Measurements from ENCODE around the gene ECEL1.

The ECEL1 gene

DNA sequence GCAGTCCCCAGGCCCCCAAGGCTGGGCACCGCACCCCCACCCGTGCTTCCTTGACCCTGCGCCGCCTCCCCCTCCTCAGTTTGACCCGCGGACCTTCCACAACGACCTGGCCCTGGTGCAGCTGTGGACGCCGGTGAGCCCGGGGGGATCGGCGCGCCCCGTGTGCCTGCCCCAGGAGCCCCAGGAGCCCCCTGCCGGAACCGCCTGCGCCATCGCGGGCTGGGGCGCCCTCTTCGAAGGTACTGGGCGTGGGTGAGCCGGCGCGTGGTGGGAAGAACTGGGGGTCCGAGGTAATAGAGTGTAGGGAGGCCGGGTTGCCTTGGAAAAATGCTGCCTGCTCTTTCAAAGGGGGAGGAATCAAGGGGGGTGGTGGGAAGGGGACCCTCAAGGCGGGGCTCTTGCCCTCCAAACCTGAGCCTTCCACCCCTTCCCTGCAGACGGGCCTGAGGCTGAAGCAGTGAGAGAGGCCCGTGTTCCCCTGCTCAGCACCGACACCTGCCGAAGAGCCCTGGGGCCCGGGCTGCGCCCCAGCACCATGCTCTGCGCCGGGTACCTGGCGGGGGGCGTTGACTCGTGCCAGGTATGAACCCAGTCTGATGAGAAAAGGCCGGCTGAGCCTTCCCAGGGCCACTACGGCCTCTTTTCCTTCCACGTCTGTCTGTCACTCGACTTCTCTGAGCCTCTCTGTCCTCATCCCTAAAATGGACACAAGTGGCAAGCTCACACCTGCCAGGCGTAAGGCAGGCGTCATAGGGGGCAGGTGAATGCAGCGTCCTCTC is 35.2 kb upstream of the ECEL1 start:
- DNase-seq (ENCODE audit: low read depth), result no peak

DNA sequence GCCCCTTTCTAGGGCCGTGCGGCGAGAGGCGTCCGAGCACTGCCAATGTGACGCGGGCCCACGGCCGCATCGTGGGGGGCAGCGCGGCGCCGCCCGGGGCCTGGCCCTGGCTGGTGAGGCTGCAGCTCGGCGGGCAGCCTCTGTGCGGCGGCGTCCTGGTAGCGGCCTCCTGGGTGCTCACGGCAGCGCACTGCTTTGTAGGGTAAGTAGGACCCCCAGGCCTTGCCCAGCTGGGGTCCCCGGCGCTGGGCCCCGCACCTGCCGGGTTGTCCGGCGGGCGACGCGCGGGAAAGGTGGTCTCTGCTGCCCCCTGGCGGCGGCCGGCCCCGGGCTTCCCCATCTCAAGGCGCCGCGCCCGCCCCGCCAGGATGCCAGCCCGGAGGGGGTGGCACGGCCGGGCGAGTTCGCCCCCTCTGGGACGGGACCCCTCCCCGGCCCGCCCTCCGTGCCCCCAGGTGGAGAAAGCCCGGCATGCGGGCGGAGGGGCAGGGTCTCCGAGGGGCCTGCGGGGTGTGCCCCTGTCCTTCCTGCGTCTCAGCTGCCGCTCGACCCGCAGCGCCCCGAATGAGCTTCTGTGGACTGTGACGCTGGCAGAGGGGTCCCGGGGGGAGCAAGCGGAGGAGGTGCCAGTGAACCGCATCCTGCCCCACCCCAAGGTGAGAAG is 34.5 kb upstream of the ECEL1 start:
- peak; percentile 46 for DNase-seq (ENCODE audit: low read depth)

DNA sequence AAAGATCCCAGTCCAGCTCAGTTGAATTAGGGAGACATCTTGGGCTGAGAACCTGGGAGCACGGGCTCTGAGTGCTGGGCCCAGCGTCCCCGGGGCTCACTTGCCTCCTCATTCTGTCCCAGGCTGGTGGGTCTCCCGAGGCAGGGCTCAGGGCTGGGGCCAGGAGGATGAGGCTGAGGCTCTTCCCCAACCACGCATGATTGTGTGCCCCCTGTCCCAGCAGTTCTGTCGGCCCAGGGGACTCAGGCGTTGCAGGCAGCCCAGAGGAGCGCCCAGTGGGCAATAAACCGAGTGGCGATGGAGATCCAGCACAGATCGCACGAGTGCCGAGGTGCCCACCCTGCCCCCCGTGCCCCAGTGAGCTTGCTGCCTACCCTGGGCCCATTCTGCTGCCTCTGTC is 33.5 kb upstream of the ECEL1 start:
- DNase-seq (ENCODE audit: low read depth), result no peak

DNA sequence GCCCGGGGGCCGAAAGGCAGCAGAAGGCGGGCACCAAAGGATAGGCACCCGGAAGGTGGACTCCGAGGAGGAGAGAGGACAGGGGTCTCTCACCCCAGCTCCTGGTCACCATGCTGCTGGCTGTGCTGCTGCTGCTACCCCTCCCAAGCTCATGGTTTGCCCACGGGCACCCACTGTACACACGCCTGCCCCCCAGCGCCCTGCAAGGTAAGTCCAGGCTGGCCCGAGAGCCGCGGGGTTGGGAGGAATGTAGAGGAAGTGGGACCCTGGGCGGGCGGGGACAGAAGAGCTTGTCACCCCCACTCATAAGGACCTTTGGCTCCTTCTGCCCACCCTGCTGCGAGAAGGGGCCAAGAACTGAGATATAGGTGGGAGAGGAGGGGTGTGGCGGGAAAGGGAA is 32.9 kb upstream of the ECEL1 start:
- DNase-seq (ENCODE audit: low read depth), result no peak

DNA sequence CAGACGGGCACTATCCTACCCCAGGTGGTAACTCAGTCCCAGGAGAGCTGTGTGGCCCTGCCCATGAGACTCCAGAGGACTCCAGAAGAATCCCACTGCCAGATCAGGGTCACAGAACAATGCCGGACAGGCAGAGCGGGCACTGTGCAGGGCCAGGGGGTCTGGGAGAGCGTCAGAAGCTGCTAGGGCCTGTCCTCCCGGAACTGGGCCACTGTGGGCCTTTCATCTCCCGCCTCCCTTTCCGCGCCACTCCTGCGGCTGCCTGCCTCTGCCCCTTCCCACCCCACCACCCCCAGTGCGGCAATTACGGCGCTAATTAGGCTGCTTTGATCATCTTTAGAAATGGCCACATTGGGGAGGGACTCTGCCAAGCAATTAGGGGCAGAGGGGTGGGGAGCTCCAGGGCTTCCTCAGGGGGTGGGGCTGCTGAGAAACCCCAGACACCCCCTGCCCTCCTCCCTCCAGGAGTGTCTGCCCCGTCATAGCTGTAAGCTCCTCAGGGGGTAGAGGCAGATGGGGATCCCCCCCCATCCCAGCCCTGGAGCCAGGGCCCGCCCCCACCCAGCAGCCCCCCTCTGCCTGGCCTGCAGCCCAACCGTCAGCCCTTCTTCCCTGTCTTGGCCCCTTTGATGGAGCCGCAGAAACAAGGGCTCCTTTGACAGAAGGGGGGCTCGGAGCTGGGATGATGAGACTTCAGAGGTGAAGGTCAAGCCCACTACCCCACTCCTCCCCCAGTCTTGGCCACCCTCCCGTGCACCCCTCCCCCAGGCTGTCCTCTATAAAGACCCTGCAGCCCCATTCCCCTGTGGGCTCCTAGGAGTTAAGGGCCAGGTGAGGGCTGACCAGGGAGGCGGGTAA is 32.2 kb upstream of the ECEL1 start, which contains the start of gene PRSS56:
Gene PRSS56 (plus strand): TSS at position 808 of the 858 bp plus-strand sequence. CDS start 211 bp downstream, outside the sequence.
- no peak for DNase-seq (ENCODE audit: low read depth)

DNA sequence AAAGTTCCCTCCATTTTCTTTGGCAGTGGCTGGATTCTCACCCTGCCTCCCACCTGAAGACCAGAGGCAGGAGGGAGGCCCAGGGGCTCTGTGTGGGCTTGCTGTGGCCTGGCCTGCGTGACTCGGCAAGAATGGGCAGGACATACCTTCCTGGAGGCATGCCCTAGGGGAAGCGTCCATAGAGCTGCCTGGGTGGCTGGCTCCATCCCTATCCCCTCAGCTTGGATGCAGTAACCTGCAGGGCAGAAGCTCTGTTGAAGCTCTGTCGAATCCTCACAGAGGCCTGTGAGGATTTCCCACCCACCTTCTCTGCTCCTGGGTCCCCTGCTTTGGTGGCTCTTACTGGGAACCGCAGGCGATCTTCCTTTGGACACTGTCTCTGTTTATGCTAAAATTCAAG is 31.2 kb upstream of the ECEL1 start:
- DNase-seq (ENCODE audit: low read depth), result no peak

DNA sequence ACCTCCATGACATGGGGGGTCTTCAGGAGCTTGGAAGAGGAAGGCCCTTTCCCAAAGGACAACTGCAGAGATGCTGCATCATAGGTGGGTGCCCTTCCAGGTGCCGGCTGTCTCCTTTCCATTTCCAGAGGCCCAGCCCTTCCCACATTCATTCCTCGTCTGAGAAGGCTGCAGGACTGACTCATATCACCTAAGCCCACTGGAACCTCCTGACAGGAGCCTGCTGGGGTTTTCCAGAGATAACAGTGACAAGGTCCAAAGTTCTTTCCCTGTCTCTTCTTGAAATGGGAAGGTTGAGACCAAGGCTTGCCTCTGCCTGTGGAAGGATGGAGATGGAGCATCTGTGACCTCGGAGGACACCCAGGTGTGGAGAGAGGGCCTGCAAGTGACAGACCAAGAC is 28.9 kb upstream of the ECEL1 start:
- DNase-seq (ENCODE audit: low read depth), result no peak

DNA sequence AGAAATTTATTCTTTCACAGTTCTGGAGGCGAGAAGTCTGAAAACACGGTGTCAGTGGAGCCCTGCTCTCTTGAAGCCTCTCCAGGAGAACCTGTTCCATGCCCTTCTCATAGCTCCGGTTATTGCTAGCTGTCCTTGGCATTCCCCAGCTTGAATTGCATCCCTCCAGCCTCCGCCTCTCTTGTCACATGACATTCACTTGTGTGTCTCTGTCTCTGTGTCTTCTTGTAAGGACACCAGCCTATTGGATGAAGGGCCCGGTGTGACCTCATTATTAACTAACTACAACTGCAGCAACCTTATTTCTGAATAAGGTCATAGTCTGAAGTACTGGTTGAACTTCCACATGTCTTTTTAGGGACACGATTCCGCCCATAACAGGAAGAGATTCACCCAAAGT is 28.0 kb upstream of the ECEL1 start:
- no peak for DNase-seq (ENCODE audit: low read depth)

DNA sequence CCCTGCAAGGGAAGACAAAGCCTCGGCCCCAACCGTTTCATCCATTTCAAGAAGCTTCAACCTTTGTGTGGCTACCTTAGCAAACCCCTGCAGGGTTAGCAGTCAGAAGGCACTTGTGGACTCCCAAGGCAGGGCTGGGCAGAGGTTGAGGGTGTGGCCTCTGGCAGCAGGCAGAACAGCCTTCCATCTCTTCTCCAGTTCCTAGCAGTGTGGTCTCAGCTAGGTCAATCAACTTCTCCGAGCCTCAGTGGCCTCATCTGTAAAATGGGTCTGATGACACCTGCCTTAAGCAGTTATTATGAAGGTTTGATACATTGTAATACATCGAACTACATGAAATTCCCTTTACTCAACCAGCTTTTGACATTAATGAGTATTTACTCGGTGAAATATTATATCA is 25.7 kb upstream of the ECEL1 start:
- no peak for DNase-seq (ENCODE audit: low read depth)

DNA sequence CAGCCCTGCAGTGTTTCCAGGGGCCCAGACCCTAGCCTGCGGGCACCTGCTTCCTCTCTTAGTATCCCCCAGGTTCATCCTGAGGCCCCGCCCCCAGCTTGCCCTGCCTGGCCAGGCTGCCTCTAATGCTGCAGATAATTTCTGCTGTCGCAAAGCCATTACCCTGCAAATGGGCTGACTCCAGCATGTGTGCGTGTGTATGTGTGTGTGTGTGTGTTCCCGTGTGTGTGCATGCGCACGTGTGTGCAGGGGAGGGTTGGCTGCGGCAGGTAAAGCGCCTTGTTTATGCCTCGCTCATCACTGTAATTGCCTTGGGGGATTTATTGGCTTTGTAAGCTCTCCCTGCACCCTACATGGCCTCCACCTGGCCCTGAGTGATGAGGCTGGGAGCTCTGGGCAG is 25.0 kb upstream of the ECEL1 start:
- DNase-seq (ENCODE audit: low read depth), result no peak

DNA sequence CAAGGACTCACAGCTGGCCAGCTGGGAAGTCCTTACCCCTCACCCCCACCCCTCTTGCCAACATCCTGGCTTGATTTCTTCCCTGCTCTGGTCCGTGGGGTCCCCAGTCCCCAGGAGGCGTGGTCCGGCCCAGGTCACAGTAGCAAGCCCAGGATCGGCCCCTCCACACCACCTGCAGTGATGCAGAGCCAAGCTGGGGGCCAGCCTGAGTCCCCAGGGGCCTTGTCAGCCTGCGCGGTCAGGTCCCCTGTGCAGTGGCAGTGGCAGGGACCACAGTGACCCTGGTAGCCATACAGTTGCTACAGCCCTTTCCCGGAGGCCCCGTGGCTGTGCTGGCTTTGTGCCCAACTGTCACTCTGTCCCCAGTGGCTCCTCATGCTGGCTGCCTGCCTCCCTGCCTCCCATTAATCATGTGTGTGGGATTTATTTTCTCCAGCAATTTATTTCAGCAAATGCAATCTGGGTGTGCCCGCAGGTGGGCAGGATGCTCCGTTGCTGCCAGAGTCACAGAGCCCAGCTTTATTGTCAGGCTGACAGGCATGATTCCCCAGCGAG is 23.8 kb upstream of the ECEL1 start:
- no peak for DNase-seq (ENCODE audit: low read depth)

DNA sequence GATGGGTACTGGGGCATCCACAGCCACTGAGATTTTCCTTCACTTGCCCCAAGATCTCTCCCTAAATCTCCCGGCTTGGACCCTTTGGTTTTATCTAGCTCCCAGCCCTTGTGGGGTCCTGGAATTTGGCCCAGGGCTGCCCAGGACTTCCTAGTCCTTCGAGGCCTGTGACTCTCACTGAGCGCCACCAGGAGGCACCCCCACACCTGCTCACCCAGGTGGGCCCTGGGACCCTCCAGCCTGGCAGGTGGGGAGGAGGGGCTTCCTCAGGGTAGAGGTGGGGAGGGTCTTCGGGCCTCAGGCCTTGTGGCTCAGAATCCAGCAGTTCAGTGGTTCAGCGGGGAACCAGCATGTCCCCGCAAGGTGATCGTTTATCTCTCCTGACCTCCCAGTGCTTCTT is 20.6 kb upstream of the ECEL1 start:
- no peak for DNase-seq (ENCODE audit: low read depth)

DNA sequence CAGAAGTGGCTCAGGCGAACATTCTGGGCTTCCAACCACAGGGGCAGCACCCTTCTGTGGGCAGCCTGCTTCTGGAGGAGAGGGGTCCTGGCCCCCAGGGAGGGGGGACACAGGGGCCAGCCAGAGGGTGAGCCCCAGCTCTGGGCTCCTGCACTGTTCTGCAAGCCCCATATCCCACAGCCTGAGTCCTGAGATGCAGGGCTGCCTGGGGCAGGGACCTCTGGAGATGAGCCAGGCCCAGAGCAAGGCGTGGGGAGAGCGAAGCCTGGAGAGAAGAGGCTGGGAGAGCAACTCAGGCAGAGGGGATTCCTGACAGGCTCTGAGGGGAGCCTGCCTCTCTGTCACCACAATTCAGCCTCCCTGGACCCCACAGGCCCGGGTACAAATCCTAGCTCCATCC is 19.1 kb upstream of the ECEL1 start:
- no peak for DNase-seq (ENCODE audit: low read depth)

DNA sequence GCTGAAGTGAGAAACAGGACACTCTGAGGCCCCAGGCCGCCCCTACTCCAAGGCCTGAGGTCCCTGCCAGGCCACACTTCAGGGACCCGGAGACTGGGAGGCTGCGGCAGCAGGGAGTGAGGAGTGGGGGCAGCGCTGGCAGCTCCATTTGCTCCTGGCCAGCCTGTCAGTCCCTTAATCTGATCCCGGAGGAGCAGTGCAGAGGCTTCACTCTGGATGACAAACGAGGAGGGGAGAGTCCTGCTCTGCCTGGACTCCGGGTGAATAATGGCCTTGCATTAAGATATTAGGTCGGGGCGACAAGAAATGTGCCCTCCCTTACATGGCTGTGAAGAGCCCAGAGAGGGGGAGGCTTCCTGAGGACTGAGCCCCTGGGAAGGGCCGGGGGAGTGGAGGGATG is 18.2 kb upstream of the ECEL1 start:
- no peak for DNase-seq (ENCODE audit: low read depth)

DNA sequence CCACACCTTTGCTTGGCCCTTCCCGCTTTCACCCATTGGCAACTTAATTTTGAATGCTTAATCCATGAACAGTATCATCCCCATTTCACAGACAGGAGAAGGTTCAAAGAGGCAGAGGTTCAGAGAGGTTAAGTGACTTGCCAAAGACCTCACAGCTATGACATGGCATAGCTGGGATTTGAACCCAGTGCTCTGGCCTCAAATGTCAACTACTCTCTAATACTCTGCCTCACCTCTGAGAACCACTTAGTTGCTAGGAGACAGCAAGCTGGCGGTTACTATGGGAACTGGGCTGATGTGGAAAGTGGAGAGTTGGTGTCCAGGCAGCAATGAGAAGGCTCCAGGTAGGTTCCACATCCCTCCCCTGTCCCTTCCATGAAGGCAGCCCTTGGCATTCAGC is 16.8 kb upstream of the ECEL1 start:
- DNase-seq (ENCODE audit: low read depth), result no peak

DNA sequence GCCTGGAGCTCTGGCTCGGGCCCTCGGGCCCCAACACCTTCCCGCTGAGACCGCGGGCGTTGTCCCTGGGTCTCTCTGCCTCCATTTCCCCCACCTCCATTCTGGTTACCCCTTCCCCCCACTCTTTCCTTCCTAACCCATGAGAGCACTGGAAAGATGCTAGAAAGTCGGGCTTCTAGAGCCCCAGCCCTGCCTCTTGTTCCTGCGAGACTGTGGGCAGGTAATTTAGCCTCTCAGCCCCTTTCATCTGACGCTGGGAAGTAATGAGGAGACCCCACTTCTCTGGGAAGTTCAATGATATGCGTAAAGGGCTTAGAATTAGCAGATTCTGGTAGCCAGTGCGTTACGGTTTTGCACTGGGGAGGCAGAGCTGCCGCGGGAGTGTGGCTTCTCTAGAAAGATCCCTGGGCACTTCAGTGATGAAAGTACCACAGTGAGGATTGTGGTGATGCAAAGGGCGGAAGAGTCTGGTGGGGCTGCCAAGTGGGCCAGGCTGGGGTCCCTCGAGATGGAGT is 16.2 kb upstream of the ECEL1 start:
- no peak for DNase-seq (ENCODE audit: low read depth)

DNA sequence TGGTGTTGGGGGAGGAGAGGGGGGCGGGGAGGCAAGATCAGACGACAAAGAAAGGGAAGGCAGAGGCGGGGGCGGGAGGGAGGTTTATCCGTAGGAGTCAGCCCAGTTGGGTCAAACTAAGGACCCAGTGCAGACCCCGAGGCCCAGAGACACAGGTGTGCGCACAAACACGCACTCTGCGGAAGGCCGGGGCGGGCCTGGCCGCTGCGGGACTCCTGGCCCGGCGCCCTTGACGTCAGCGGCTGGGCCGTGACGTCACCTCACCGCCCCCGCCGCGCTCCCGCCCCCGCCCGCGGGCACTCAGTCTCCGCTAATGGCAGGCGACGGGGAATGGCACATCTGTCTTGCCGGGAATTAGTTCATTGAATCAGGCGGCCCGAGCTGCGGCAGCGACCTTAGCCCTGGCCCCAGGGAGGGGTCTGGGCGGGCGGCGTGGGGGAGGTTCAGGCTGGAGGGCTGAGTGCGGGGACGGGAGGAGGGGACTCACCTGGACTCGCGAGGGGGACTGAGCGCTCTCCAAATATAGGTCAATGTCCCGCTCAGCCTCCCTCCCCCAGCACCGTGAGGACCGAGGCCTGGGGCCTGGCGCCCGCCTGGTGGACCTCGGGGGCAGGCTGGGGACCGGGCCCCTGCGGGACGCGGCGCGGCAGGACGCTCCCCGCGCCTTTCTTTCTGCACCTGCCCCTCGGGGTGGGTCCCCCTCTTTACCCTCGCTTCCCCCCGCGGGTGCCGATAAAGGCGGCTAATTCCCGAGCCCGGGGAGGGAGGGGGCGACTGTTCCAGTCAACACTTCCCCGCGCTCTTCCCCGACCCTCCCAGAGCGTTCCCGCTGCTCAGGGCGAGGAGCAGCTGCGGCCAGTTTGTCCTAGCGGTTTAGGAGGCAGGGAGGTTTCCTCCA is 15.5 kb upstream of the ECEL1 start:
- DNase-seq (ENCODE audit: low read depth), result peak; percentile 52

DNA sequence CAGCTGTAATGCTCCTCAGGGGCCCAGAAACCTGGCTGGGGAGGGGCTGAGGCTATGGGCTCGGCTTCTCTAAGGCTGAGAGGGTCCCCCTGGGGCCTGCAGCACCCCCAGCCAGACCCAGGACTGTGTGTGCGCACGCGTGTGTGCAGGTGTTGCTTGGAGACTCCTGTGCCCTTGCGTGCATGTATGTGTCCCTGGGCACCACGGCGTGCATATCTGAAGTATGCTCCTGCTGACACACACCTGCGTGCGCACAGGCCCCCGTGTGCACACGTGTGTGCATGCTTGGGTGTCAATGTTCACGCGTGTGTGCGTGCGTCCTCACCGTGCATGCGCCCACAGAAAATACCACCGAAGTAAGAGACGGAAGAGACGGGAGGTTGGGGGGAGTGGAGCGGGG is 14.9 kb upstream of the ECEL1 start:
- peak; percentile 13 for DNase-seq (ENCODE audit: low read depth)

DNA sequence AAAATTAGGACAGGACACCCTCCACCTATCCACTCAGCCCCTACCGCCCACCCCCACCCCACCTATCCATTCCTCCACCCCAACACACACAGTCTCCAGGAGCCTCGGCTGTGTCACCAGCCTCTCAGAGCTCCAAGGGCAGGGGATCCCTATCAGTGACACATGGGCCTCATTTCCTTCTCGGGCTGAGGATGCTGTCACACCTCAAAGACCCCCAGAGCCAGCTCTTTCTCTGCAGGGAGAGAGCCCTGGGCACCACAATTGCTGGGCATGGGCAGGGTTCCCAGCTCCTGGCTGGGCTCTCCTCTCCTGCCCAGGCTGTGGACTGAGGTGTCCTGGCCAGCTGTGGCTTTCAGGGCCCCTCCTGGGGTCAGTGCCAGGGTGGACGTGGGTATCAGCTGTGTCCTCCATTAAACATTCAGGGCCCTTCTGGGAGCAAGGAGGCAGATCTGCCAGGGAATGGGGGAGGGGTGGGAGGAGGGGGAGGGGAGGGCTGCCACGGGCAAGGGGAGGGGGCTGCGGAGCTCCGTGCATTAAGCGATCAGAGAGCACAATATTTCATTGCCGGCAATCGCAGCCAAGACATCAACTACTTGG is 14.3 kb upstream of the ECEL1 start:
- no peak for DNase-seq (ENCODE audit: low read depth)

DNA sequence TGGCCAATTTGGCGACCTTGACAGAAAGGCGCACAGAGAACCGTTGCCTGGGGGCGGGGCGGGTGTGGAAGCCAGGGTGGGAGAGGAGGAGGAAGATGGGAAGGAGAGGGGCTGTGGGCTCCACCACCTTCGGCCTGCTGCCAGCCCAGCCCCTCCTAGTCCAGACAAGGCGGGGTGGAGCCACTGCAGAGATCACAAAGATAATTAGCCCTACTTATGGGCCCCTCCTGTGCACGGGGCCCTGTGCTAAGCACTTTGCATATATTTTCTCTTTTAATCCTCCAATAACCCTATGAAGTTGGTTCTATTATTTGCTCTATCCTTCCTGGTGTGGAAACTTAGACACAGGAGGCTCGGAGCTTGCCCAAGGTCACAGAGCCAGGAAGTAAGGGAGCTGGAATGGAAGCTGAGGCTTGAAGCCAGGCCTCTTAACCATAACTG is 13.7 kb upstream of the ECEL1 start:
- DNase-seq (ENCODE audit: low read depth), result no peak

DNA sequence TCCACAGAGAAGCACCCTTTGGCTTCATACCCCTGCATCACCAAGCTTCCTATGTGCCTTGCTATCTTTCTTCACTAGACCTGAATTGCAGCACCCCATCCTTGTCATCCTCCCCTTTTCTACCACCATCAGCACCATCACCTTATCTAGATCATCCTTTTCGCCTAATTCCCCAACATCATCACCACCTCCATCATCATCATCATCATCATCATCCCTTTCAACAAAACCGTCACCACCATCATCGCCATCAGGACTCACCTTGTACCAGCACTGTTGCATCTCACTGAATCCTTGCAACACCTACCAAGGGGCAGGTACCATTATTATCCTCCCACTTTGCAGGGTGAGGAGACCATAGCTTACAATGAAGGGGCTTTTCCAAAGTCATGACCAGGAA is 10.8 kb upstream of the ECEL1 start:
- DNase-seq (ENCODE audit: low read depth), result no peak

Data from stimulated activated CD4-positive, alpha-beta T cell treated with anti-CD3 and anti-CD28 coated beads, Interleukin-2, amount 100 ng/mL, for 4 hours (primary cell).